GM19455 (cell line): Measurements from ENCODE around the gene RPS27L.
A peak's percentile ranks its signal among the peaks of the same experiment; 100 is the strongest.
"Not testable (repeated sequence)": the region's sequence is repeated elsewhere in the genome, so short reads cannot be mapped to it uniquely, and the experiment has no call there.

ENCODE experiments used
- ATAC-seq: cut with Tn5 transposase; IDR thresholded peaks from one replicate; pipeline ENCODE4 v1.9.1; 2021; ENCODE audit not compliant: unreplicated experiment

The RPS27L gene

GRCh38 chr15:63140936-63141335 lies 16.3 kb downstream of the RPS27L start:
- ATAC-seq = no peak

DNA sequence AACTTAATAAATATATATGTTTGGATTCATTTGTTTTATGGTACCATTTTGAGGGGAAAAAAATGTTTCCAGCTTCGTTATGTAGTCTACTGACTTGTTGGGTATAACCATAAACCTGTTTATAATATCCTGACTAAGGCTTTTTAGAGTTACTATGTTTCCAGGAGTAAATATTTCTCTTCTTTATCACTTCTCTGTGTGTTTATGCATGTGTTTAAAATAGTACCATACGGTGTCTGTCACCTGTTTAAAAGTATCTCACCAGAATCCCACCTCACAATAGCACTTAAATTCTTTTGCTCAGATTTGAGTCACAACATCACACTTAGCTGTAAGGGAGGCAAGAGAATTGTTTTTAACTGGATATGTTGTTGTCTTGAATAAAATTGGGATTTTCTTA lies 20.5 kb downstream of the RPS27L start:
- no peak for ATAC-seq

DNA sequence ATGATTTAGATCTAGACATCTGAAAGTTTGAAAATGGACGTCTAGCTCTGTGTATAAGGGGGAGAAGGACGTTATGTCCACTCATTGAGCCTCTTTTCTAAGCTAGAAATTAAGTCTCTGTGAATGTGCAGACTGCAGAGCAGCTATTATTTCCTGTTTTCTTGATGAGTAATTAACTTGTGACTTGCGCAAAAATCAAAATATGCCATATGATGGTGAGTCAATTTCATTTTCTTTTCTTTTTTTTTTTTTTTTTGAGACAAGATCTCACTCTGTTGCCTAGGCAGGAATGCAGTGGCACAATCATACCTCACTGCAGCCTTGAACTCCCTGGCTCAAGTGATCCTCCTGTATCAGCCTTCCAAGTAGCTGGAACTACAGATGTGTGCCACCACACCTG lies 21.5 kb downstream of the RPS27L start:
- ATAC-seq = no peak

DNA sequence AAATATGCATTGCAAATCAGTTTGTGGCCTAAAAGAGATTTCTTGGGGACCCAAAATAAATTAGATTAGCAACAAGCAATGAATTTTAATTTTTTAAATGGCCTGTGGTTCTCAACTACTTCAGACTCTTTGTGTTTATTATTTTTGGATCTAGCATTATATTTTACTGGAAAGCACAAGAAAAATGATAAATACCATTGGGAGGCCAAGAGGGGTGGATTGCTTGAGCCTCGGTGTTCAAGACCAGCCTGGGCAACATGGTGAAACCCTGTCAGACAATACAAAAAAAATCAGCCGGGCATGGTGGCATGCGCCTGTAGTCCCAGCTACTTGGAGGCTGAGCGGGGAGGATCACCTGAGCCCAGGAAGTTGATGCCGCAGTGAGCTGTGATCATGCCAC lies 22.0 kb downstream of the RPS27L start:
- ATAC-seq = no peak

DNA sequence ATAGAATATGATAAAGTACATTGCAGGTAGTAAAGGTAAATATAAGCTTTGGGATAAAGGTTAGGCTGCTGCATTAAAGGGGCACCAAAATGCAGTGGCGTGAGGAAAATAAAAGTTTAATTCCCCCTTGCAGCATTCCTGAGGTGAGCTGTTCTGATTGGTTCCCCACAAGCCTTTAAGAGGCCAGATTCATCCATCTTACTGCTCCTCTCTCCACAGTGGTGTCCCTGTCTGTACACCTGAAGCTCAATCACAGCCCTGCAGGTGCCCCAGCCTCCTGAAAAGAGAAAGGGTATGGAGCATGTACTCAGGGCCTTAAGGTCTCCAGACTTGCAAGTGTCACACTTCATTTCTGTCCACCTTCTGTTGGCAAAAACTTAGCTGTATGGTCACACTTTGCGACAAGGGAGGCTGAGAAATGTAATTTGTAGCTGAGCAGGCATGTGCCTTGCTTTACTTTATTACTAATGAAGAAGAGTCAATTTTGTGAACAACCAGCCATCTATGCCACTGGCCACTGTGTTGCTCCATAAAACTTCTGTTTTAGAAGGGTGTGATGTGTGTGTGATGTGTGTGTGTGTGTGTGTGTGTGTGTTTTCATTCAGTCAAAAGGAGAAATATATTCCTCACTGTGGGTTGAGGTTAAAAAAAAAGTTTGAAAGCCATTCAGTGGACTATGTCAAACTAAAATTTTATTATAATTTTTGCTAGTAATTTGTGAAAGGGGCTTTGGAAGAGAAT lies 22.9 kb downstream of the RPS27L start:
- no peak for ATAC-seq

GRCh38 chr15:63133786-63134185 lies 23.5 kb downstream of the RPS27L start:
- ATAC-seq = no peak

DNA sequence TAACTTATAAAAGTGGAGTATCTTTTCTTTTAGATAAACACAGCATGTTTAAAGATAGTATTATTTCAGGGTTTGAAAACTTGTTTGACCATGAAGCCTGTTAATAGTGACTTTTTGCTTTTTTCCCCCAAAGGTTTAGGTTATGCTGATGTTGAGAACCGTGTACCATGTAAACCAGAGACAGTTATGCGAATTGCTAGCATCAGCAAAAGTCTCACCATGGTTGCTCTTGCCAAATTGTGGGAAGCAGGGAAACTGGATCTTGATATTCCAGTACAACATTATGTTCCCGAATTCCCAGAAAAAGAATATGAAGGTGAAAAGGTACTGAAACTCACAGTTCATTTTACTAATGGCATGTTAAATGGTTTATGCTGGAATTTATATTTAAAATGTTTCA lies 30.6 kb downstream of the RPS27L start:
- ATAC-seq = no peak

DNA sequence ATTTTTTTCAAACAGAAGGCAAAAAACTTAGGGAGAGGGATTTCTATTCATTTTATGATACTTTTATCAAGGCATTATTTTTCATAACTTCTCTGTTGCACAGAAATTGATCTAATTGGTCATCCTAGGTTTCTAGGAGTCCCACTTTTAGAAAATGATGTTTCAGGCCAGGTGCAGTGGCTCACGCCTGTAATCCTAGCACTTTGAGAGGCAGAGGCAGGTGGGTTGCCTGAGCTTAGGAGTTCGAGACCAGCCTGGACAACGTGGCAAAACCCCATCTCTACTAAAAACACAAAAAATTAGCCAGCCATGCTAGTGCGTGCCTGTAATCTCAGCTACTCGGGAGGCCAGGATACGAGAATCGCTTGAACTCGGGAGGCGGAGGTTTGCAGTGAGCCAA lies 32.8 kb downstream of the RPS27L start:
- no peak for ATAC-seq

DNA sequence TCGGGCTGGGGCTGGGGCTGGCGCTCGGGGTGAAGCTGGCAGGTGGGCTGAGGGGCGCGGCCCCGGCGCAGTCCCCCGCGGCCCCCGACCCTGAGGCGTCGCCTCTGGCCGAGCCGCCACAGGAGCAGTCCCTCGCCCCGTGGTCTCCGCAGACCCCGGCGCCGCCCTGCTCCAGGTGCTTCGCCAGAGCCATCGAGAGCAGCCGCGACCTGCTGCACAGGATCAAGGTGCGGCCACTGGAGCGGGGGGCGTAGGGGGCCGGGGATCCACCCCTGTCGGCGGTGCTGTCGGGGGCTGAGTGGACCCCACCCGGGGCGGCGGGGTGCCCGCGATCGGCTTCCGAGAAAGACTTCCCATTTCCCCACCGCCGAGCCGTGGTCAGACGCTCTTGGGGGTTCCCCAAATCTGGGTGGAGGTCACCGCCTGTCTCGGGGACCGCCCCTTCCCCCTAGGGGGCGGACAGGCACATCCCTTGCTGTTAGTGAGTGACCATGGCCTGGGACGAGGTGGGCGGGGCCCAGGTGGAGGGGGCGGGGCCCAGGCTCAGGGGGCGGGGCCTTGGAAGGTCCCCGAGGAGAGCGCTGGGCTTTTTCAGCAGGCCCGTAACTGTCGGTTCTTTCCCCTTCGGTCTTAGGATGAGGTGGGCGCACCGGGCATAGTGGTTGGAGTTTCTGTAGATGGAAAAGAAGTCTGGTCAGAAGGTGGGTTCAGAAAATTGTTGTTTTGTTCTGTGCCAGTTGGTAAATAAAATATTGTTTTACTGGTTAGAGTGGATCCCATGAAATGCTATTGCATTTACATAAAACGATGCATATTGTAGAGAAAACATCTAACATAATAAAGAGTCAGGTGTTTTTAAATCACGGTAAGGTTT lies 35.0 kb downstream of the RPS27L start:
- ATAC-seq = peak; percentile 80

GRCh38 chr15:63121382-63122001 lies 35.8 kb downstream of the RPS27L start, which contains the start of gene LACTB:
Gene LACTB (plus strand): TSS chr15:63121861. CDS start chr15:63121872, 11 bp downstream.
- ATAC-seq = peak; percentile 74

DNA sequence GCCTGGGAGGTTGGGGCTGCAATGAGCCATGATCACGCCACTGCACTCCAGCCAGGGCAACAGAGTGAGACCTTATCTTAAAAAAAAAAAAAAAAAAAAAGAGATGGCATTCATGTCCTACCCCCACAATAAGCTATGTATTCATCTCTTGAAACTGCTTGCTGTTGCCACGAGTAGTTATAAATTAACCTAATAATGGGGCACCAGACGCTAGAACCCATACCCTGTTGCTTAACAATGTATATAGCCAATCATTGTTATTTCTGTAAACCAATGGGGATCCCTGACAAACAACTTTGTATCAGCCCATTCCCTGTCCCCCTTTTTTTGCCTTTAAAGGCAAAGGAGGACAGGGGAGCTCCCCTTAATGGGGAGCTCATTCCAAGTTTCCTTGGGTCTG lies 38.4 kb downstream of the RPS27L start:
- ATAC-seq = no peak

DNA sequence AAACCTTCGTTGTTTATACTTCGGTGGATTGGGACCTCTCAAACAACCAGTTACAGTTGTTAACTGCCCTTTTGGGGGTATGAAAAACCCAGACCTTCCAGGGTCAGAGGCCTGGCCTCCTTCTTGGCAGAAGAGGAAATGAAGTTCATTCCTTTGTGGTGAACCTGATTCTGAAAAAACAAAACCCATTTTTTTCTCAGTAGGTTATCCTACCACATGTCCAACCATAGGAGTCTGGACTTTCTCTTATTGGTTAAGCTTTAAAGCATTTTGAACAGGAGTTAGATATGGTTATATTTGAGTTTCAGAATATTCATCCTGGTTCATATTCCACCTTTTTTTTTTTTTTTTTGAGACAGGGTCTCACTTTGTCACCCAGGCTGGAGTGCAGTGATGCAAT lies 42.8 kb downstream of the RPS27L start:
- no peak for ATAC-seq

DNA sequence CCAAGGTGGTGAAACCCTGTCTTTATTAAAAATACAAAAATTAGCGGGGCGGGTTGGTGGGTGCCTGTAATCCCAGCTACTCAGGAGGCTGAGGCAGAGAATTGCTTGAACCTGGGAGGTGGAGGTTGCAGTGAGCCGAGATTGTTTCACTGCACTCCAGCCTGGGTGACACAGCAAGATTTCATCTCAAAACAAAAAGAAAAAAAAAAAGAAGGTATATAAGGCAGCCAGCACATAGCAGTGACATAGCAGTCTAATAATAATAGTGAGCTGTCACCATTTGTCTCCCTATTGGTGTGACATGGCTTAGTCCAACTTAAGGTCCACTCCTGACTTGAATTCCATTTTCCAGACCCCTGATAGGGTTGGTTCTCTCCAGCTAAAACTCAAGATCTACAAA lies 44.4 kb downstream of the RPS27L start:
- ATAC-seq = no peak

- no peak for ATAC-seq
Measured at GRCh38 chr15:63111481-63111880, 45.8 kb downstream of the RPS27L start.

- ATAC-seq = no peak
Measured at GRCh38 chr15:63110428-63111026, 46.8 kb downstream of the RPS27L start.

GRCh38 chr15:63109920-63110319 lies 47.4 kb downstream of the RPS27L start:
- no peak for ATAC-seq

DNA sequence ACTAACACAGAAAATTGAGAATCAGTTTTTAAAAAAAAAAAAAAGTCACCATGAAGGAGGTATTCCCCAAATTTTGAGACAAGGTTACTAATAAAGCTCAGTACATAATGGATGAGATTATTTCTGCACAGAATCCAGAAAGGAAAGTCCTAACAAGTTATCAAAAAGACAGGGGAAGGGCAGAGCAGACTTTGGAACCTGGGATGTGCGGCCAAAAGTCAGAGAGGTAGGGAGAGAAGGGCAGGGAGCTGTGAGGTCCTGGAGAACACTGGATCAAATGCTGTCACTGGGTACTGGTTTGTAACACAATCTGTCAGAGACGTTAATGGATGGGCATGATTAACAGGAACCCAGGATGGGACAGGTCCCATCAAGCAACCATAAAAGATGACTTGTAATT lies 47.8 kb downstream of the RPS27L start:
- ATAC-seq = no peak

DNA sequence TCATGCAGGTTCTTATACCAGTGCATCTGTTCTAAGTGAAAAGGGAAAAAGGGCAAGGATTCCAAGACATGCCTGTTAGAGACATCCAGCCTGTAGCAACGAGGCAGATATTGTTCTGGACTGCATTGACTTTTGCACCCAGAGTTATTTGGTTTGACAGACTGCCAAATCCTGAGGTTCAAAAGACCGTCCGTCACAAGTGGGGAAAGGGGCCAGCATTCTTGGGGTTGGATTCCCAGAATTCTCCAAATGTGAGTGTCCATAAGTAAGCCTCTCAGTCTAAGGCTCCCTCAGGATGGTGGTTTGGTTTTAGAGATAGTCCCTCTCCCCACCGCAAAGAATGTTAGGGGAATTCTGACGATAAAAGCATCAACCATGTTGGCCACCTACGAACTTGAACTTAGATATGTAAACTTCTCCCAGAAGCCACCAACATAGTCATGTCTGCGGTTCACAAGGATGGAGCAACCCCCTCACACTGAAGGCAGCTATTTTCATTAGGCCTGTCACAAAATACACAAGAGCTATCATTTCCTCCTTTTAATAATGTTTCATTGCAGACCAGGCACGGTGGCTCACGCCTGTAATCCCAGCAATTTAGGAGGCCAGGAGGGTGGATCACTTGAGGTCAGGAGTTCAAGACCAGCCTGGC lies 49.3 kb downstream of the RPS27L start:
- ATAC-seq = no peak

- not testable (repeated sequence) for ATAC-seq
Measured at GRCh38 chr15:63105354-63105753, 51.9 kb downstream of the RPS27L start.

DNA sequence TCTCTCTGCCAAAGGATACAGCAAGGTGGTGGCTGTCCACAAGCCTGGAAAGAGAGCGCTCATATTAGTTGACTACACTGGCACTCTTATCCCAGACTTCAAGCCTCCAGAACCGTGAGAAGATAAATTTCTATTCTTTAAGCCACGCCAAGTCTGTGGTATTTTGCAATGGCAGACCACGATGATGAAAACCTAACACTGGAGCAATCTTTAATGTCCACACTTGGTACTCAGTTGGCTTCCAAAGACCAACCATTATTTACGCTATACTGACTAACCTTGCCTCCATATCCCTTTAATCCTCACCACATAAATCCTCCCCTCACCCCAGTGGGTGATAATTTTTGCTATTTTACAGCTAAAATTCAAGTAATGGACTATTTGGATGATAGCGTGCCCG lies 52.5 kb downstream of the RPS27L start:
- no peak for ATAC-seq

- no peak for ATAC-seq
Measured at GRCh38 chr15:63103416-63103815, 53.9 kb downstream of the RPS27L start.
